Osteocyte (in vitro differentiated cells): ENCODE measurements around the gene TUT1. TPM values are rescaled to one million over a fixed set of nuclear protein-coding genes. Genes with fewer than 3 reads are reported as not detected.

ENCODE experiments used
- DNase-seq: peaks from one replicate; pipeline ENCODE4 v3.0.0; 2021; ENCODE audit warnings: mixed read lengths; ENCODE audit not compliant: unreplicated experiment; ENCODE audit errors: extremely low spot score
- H3K27ac Mint-ChIP-seq: one replicate; pipeline ENCODE4 v1.8.0; 2021; ENCODE audit warnings: mild to moderate bottlenecking, mixed read lengths; ENCODE audit not compliant: unreplicated experiment
- H3K27me3 Mint-ChIP-seq: one replicate; pipeline ENCODE4 v1.8.0; 2021; ENCODE audit warnings: mixed read lengths; ENCODE audit not compliant: unreplicated experiment
- H3K36me3 Mint-ChIP-seq: one replicate; pipeline ENCODE4 v1.8.0; 2021; ENCODE audit warnings: mixed read lengths; ENCODE audit not compliant: unreplicated experiment
- H3K4me1 Mint-ChIP-seq: one replicate; pipeline ENCODE4 v1.8.0; 2021; ENCODE audit warnings: mixed read lengths; ENCODE audit not compliant: unreplicated experiment
- H3K4me3 Mint-ChIP-seq: one replicate; pipeline ENCODE4 v1.8.0; 2021; ENCODE audit warnings: mild to moderate bottlenecking, moderate library complexity, mixed read lengths; ENCODE audit not compliant: unreplicated experiment
- H3K9me3 Mint-ChIP-seq: one replicate; pipeline ENCODE4 v1.8.0; 2021; ENCODE audit warnings: mixed read lengths; ENCODE audit not compliant: unreplicated experiment
- total RNA-seq: library from RNA; stranded (reverse); gene quantifications from 2 replicates; pipeline ENCODE4 v1.2.1, GENCODE V29; 2021
- TF ChIP-seq, protein P1 (sequence below): fragments of 200-600 bp; sonication (generic); IDR thresholded peaks from 2 replicates; pipeline ENCODE4 v1.5.0; 2021; ENCODE audit warnings: antibody characterized with exemption, mild to moderate bottlenecking, moderate library complexity

TUT1 gene
- total RNA-seq, 1 donor from 2014 or later, result 12.7 TPM

GRCh38 chr11:62580959-62581715 is 10.2 kb downstream of the TUT1 start:
- TF ChIP-seq, protein P1, sequence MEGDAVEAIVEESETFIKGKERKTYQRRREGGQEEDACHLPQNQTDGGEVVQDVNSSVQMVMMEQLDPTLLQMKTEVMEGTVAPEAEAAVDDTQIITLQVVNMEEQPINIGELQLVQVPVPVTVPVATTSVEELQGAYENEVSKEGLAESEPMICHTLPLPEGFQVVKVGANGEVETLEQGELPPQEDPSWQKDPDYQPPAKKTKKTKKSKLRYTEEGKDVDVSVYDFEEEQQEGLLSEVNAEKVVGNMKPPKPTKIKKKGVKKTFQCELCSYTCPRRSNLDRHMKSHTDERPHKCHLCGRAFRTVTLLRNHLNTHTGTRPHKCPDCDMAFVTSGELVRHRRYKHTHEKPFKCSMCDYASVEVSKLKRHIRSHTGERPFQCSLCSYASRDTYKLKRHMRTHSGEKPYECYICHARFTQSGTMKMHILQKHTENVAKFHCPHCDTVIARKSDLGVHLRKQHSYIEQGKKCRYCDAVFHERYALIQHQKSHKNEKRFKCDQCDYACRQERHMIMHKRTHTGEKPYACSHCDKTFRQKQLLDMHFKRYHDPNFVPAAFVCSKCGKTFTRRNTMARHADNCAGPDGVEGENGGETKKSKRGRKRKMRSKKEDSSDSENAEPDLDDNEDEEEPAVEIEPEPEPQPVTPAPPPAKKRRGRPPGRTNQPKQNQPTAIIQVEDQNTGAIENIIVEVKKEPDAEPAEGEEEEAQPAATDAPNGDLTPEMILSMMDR, result no peak
- Mint-ChIP-seq H3K27ac (no peak overlapping the region), H3K4me1 (peaks cover 3% of the 10 kb centered on the region), H3K36me3 (peaks cover 14% of the 10 kb centered on the region), H3K27me3 (no peaks in the 10 kb centered on the region), H3K9me3 (no peaks in the 10 kb centered on the region), H3K4me3 (no peak overlapping the region)
- DNase-seq, result no peak

- DNase-seq, result no peak
- H3K4me3 Mint-ChIP-seq, result no peak overlapping the region
- no peak overlapping the region for H3K27ac Mint-ChIP-seq
- no peaks in the 10 kb centered on the region for H3K9me3 Mint-ChIP-seq
- peaks cover 14% of the 10 kb centered on the region for H3K36me3 Mint-ChIP-seq
- H3K4me1 Mint-ChIP-seq, result peaks cover 19% of the 10 kb centered on the region
- TF ChIP-seq, protein P1, result no peak
- H3K27me3 Mint-ChIP-seq, result no peaks in the 10 kb centered on the region
Observed at GRCh38 chr11:62579252-62579651, 12.1 kb downstream of the TUT1 start.

- Mint-ChIP-seq H3K4me1 (peaks cover 19% of the 10 kb centered on the region), H3K27me3 (no peaks in the 10 kb centered on the region), H3K27ac (no peak overlapping the region), H3K4me3 (no peak overlapping the region), H3K36me3 (peaks cover 14% of the 10 kb centered on the region), H3K9me3 (no peaks in the 10 kb centered on the region)
- no peak for DNase-seq
- TF ChIP-seq, protein P1, result no peak
Observed at GRCh38 chr11:62578541-62578940, 12.8 kb downstream of the TUT1 start.

DNA sequence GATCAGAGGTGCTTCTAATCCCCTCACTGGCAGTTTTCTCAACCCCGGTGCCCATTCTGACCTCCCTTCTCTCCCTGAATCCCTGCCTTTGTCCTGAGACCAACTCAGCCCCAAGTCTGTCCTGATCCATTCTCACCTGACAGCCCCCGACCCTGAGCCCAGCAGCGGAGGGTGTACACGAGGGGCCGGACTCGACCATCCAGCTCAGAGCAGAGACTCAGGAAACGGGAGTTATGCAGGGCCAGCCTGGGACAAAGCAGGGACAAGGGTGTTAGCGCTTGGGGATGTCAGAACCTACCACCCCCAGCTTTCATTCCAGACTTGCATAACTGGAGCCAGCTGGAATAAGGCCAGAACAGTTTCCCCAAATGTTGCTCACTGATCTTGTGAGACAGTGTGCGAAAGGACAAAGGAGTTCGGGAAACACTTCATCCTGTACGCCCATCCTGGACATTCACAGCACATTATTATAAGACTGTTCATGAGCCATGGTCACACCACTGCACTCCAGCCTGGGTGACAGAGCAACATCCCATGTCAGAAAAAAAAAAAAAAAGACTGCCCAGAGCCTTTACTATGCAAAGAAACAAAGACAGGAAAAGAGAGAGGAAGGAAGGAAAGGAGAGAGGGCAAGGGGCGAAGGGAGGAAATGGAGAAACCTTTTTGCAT is 14.1 kb downstream of the TUT1 start:
- H3K27ac Mint-ChIP-seq, result no peak overlapping the region
- peaks cover 24% of the 10 kb centered on the region for H3K36me3 Mint-ChIP-seq
- no peaks in the 10 kb centered on the region for H3K9me3 Mint-ChIP-seq
- H3K4me3 Mint-ChIP-seq, result no peak overlapping the region
- DNase-seq, result no peak
- peaks cover 29% of the 10 kb centered on the region for H3K4me1 Mint-ChIP-seq
- TF ChIP-seq, protein P1, result no peak
- no peaks in the 10 kb centered on the region for H3K27me3 Mint-ChIP-seq

GRCh38 chr11:62575837-62576236 is 15.5 kb downstream of the TUT1 start:
- TF ChIP-seq, protein P1, result no peak
- H3K27ac Mint-ChIP-seq, result peak overlapping the region; percentile 99
- H3K27me3 Mint-ChIP-seq, result no peaks in the 10 kb centered on the region
- DNase-seq, result no peak
- H3K36me3 Mint-ChIP-seq, result peaks cover 31% of the 10 kb centered on the region
- peak overlapping the region; percentile 95 for H3K4me3 Mint-ChIP-seq
- H3K4me1 Mint-ChIP-seq, result peaks cover 40% of the 10 kb centered on the region
- H3K9me3 Mint-ChIP-seq, result no peaks in the 10 kb centered on the region
